ENCODE results near the gene ACSL1.

- TF ChIP-seq, protein P1, sequence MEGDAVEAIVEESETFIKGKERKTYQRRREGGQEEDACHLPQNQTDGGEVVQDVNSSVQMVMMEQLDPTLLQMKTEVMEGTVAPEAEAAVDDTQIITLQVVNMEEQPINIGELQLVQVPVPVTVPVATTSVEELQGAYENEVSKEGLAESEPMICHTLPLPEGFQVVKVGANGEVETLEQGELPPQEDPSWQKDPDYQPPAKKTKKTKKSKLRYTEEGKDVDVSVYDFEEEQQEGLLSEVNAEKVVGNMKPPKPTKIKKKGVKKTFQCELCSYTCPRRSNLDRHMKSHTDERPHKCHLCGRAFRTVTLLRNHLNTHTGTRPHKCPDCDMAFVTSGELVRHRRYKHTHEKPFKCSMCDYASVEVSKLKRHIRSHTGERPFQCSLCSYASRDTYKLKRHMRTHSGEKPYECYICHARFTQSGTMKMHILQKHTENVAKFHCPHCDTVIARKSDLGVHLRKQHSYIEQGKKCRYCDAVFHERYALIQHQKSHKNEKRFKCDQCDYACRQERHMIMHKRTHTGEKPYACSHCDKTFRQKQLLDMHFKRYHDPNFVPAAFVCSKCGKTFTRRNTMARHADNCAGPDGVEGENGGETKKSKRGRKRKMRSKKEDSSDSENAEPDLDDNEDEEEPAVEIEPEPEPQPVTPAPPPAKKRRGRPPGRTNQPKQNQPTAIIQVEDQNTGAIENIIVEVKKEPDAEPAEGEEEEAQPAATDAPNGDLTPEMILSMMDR (IDR thresholded peaks at IDR 0.05; ENCODE audit: insufficient read depth, low read length): no peak
- TF ChIP-seq REST (IDR thresholded peaks at IDR 0.05; ENCODE audit: insufficient replicate concordance, low read depth): no peak
- TF ChIP-seq POLR2AphosphoS5 (IDR thresholded peaks at IDR 0.05; ENCODE audit: low read depth): no peak
- TF ChIP-seq GABPA (IDR thresholded peaks at IDR 0.05; ENCODE audit: low read depth): no peak
- TF ChIP-seq SPI1 (IDR thresholded peaks at IDR 0.05; ENCODE audit: borderline replicate concordance, low read depth): peak; percentile 89
Observed at GRCh38 chr4:184821242-184821641, 4.5 kb downstream of the ACSL1 start.

Data from HL-60 (cell line).